Measurements from ENCODE around the gene KIAA1755.

DNA sequence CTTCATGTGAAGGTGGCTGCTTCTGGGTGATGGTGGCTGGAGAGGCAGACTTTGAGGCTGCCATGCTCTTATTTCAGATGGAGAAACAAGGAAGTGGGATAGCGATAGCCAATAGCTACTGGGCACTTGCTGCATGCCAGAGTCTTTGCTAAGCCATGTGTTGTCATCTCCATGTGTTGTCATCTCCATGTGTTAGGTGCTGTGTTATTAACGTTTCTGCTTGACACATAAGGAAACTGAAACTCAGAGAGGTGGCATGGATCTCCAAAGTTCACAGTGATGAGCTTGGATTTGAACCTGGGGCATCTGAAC lies 16.9 kb downstream of the KIAA1755 start:
- no peak for TF ChIP-seq POLR2A (IDR thresholded peaks at IDR 0.05)
- TF ChIP-seq, protein P1, sequence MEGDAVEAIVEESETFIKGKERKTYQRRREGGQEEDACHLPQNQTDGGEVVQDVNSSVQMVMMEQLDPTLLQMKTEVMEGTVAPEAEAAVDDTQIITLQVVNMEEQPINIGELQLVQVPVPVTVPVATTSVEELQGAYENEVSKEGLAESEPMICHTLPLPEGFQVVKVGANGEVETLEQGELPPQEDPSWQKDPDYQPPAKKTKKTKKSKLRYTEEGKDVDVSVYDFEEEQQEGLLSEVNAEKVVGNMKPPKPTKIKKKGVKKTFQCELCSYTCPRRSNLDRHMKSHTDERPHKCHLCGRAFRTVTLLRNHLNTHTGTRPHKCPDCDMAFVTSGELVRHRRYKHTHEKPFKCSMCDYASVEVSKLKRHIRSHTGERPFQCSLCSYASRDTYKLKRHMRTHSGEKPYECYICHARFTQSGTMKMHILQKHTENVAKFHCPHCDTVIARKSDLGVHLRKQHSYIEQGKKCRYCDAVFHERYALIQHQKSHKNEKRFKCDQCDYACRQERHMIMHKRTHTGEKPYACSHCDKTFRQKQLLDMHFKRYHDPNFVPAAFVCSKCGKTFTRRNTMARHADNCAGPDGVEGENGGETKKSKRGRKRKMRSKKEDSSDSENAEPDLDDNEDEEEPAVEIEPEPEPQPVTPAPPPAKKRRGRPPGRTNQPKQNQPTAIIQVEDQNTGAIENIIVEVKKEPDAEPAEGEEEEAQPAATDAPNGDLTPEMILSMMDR (IDR thresholded peaks at IDR 0.05), result no peak
